K562 (cell line): Measurements from ENCODE around the gene BMF. TPM values are rescaled to one million over a fixed set of nuclear protein-coding genes. Genes with fewer than 3 reads are reported as not detected.

Source experiments
- BHLHE40 ChIP-seq: IDR thresholded peaks from 2 replicates; pipeline ENCODE4 v1.6.1; 2011; ENCODE audit warnings: low read length, improper control_type of control experiment
- HNRNPH1 ChIP-seq: fragments of 200-400 bp; formaldehyde crosslinking; optimal IDR thresholded peaks from 2 replicates; pipeline ENCODE3; 2017; ENCODE audit warnings: low read depth, mild to moderate bottlenecking, low read length, moderate library complexity
- KLF13 ChIP-seq: fragments of 450-650 bp; IDR thresholded peaks from 2 replicates; pipeline ENCODE4 v1.6.1; 2016; ENCODE audit warnings: missing genetic modification characterization, low read depth, mild to moderate bottlenecking, missing compliant biosample characterization, moderate library complexity, borderline replicate concordance
- NR4A1 ChIP-seq, 2 experiments: fragments of 250-450 bp in 1 of 2; fragments of 450-650 bp in 1 of 2; sonication (Bioruptor Pico) in 1 of 2; IDR thresholded peaks; 2 replicates each; pipeline versions ENCODE4 v1.4.0 to v1.6.1; 2016 to 2020; ENCODE audit warnings: mild to moderate bottlenecking in 2 of 2, missing compliant biosample characterization in 1 of 2, missing genetic modification characterization in 1 of 2, moderate library complexity in 1 of 2
- POLR2G ChIP-seq: fragments of 200-400 bp; formaldehyde crosslinking; IDR thresholded peaks from 2 replicates; pipeline ENCODE4 v1.6.1; 2017; ENCODE audit warnings: low read depth, mild to moderate bottlenecking, antibody characterized with exemption, low read length, moderate library complexity
- XRCC3 ChIP-seq: fragments of 450-650 bp; IDR thresholded peaks from 2 replicates; pipeline ENCODE4 v1.6.1; 2017; ENCODE audit warnings: mild to moderate bottlenecking, moderate library complexity
- XRCC4 ChIP-seq: IDR thresholded peaks from one replicate; pipeline ENCODE4 v1.6.1; 2011; ENCODE audit not compliant: insufficient read depth, insufficient read length; ENCODE audit errors: extremely low read depth
- polyA plus RNA-seq, 8 experiments: library from polyadenylated mRNA; depleted of rRNA in 4 of 8; stranded (reverse) in 5 of 8; unstranded in 3 of 8; fragments of >200 nt; fragmentation: Nextera tagmentation in 2 of 8; fragmentation: Illumina TruSeq in 1 of 8; extraction: Ambion mirVana in 2 of 8; extraction: Trizol in 1 of 8; gene quantifications; 2 replicates each; pipeline versions ENCODE4 v1.2.1 to v1.2.3, GENCODE V29; 2011 to 2014; ENCODE audit warnings: inconsistent platforms in 1 of 8, missing spikeins in 1 of 8
- total RNA-seq, 7 experiments: library from RNA; depleted of rRNA in 6 of 7; stranded (reverse); fragments of >200 nt in 6 of 7; fragmentation: Illumina TruSeq in 2 of 7; extraction: Trizol in 2 of 7; gene quantifications; 2 replicates each; pipeline versions ENCODE4 v1.2.1 to v1.2.3, GENCODE V29; 2011 to 2021; ENCODE audit warnings: low replicate concordance in 1 of 7
- TF ChIP-seq, protein P1 (sequence below): fragments of 250-450 bp; sonication (Bioruptor Pico); IDR thresholded peaks from 2 replicates; pipeline ENCODE4 v1.4.0; 2020; ENCODE audit warnings: mild to moderate bottlenecking, moderate library complexity, borderline replicate concordance
- TF ChIP-seq, protein P2 (sequence below): fragments of 200-800 bp; sonication (Bioruptor generic); IDR thresholded peaks from 2 replicates; pipeline ENCODE4 v1.6.1; 2017; ENCODE audit warnings: missing genetic modification characterization, missing compliant biosample characterization

The BMF gene
- total and polyA plus RNA-seq, 9 of the 15 experiments (the other 6 are each of a cell fraction or from before 2014, with no cell fraction given): 0.25 to 0.91 (median 0.59) TPM; not detected in 2

- no peak for TF ChIP-seq HNRNPH1
- no peak for TF ChIP-seq BHLHE40
- TF ChIP-seq, protein P1, sequence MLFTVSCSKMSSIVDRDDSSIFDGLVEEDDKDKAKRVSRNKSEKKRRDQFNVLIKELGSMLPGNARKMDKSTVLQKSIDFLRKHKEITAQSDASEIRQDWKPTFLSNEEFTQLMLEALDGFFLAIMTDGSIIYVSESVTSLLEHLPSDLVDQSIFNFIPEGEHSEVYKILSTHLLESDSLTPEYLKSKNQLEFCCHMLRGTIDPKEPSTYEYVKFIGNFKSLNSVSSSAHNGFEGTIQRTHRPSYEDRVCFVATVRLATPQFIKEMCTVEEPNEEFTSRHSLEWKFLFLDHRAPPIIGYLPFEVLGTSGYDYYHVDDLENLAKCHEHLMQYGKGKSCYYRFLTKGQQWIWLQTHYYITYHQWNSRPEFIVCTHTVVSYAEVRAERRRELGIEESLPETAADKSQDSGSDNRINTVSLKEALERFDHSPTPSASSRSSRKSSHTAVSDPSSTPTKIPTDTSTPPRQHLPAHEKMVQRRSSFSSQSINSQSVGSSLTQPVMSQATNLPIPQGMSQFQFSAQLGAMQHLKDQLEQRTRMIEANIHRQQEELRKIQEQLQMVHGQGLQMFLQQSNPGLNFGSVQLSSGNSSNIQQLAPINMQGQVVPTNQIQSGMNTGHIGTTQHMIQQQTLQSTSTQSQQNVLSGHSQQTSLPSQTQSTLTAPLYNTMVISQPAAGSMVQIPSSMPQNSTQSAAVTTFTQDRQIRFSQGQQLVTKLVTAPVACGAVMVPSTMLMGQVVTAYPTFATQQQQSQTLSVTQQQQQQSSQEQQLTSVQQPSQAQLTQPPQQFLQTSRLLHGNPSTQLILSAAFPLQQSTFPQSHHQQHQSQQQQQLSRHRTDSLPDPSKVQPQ: no peak
- peak; percentile 92 for TF ChIP-seq POLR2G
- peak; percentile 6; the same call in 1 of the 2 replicates for TF ChIP-seq KLF13
- TF ChIP-seq, protein P2, sequence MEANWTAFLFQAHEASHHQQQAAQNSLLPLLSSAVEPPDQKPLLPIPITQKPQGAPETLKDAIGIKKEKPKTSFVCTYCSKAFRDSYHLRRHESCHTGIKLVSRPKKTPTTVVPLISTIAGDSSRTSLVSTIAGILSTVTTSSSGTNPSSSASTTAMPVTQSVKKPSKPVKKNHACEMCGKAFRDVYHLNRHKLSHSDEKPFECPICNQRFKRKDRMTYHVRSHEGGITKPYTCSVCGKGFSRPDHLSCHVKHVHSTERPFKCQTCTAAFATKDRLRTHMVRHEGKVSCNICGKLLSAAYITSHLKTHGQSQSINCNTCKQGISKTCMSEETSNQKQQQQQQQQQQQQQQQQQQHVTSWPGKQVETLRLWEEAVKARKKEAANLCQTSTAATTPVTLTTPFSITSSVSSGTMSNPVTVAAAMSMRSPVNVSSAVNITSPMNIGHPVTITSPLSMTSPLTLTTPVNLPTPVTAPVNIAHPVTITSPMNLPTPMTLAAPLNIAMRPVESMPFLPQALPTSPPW (CRISPR knock-in tag): peak; percentile 98
- TF ChIP-seq XRCC3: no peak
- no peak for TF ChIP-seq XRCC4
- TF ChIP-seq NR4A1 (CRISPR knock-in tag; IDR thresholded peaks at IDR 0.05): no peak
- TF ChIP-seq NR4A1 (tag; IDR thresholded peaks at IDR 0.05): 0 out of 2 replicates have a peak, but pooled peaks have one; percentile 18
Observed at GRCh38 chr15:40038638-40039543, 69.8 kb downstream of the BMF start, which contains the start of gene SRP14 (continued).
